Thyroid gland (tissue), 4 donors: ENCODE measurements around the gene SLC39A8. TPM values are rescaled to one million over a fixed set of nuclear protein-coding genes. Genes with fewer than 3 reads are reported as not detected.

Experiments
- DNase-seq, 2 donors: peaks; one replicate each; pipeline ENCODE4 v3.0.0-alpha.2; 2019
- H3K27ac ChIP-seq, 3 donors: fragments of 200-600 bp; sonication (generic); 1 replicate in 2 of 3; 2 replicates in 1 of 3; pipeline ENCODE4 v1.5.1; 2016 to 2019; ENCODE audit warnings: mild to moderate bottlenecking in 1 of 3, moderate library complexity in 1 of 3
- H3K27me3 ChIP-seq: fragments of 200-600 bp; sonication (generic); one replicate; pipeline ENCODE4 v1.5.1; 2019
- H3K36me3 ChIP-seq, 2 donors: fragments of 200-600 bp; sonication (generic); one replicate each; pipeline ENCODE4 v1.5.1; 2016 to 2019
- H3K4me1 ChIP-seq, 2 donors: fragments of 200-600 bp; sonication (generic); one replicate each; pipeline ENCODE4 v1.5.1; 2017 to 2019
- H3K4me3 ChIP-seq, 3 donors: fragments of 200-600 bp; sonication (generic); replicated peaks in 1 of 3; 1 replicate in 2 of 3; 2 replicates in 1 of 3; pipeline ENCODE4 v1.5.1; 2016; ENCODE audit warnings: mild to moderate bottlenecking in 1 of 3
- H3K9me3 ChIP-seq: fragments of 200-600 bp; sonication (generic); one replicate; pipeline ENCODE4 v1.5.1; 2017
- POLR2A ChIP-seq, 2 donors: fragments of 450-650 bp; IDR thresholded peaks; one replicate each; pipeline ENCODE4 v1.6.1; 2017; ENCODE audit warnings: antibody characterized with exemption in 2 of 2, mild to moderate bottlenecking in 2 of 2, moderate library complexity in 1 of 2
- WGBS, 2 donors: methylation state at CpG; one replicate each; pipeline ENCODE4 v1.1.5; 2017; 5-methylcytosine and 5-hydroxymethylcytosine counted together
- intact Hi-C: fragments of 100-400 bp; cut with DNase I; formaldehyde crosslinking; loops from one replicate; pipeline ENCODE4 v1.15.1; 2023
- small RNA-seq: library from RNA; depleted of rRNA; stranded (forward); fragments of <200 nt; gene quantifications from one replicate; pipeline ENCODE3, GENCODE V24; 2016
- total RNA-seq, 4 donors: library from RNA; depleted of rRNA; stranded (reverse); fragments of >200 nt; gene quantifications; one replicate each; pipeline ENCODE4 v1.2.3, GENCODE V29; 2016
- TF ChIP-seq, protein P1 (sequence below), 6 experiments: fragments of 200-600 bp in 3 of 6; fragments of 450-650 bp in 3 of 6; sonication (generic) in 3 of 6; IDR thresholded peaks; one replicate each; pipeline ENCODE4 v1.5.1; 2016 to 2019; ENCODE audit warnings: antibody characterized with exemption in 6 of 6, mild to moderate bottlenecking in 2 of 6, inconsistent platforms in 1 of 6, moderate library complexity in 1 of 6

SLC39A8 gene
- total RNA-seq, 4 donors from 2014 or later: 19.4 to 26.7 (median 23.9) TPM

DNA sequence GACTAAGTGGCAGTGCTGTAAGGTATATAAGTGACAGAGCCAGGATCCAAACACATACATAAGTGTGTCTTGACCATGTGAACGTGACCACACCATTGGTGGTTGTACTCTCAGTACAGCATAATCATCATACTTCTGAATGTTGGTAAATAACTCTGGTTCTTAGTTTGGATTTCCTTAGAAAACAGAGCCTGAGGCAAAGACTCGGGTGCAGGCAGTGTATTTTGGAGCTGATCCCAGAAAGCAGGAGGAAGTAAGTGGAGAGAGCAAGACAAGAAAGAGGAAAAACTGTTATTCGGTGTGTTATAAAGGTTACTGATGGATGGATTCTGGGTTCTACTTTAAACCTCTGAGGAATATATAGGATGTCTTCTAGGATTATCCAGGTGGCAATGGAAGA, 127.9 kb downstream of the SLC39A8 start:
- Histone ChIP-seq H3K27me3 (no peaks in the 10 kb centered on the region), H3K4me3 (no peak overlapping the region), H3K4me1 (no peaks in the 10 kb centered on the region), H3K27ac (no peak overlapping the region), H3K9me3 (no peaks in the 10 kb centered on the region), H3K36me3 (no peaks in the 10 kb centered on the region)
- no peak for TF ChIP-seq POLR2A (IDR thresholded peaks at IDR 0.05)
- intact Hi-C loops: no loop called here
- no peak for DNase-seq
- WGBS, 2 donors: 51 to 54% methylated on average over 3 of the region's 3 CpGs

DNA sequence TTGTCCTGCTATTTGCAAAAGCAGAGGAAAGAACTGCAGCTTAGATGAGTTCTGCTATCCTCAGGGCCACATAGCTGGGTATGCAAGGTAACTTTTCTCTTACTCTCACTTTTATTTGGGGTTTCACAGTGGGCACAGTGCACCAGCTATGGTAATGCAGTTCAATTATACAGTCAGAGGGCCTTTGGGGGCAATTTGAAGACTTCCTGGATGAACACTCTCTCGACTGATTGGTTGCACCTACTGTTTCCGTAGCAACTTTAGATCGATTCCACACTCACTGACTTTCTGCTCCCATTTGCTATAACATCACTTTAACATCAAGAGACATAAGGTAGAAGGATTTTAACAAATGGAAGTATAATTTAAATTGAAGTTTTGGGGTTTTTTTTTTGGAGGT, 128.6 kb downstream of the SLC39A8 start:
- H3K27ac ChIP-seq: no peak overlapping the region
- intact Hi-C loops: no loop called here
- no peaks in the 10 kb centered on the region for H3K4me1 ChIP-seq
- no peaks in the 10 kb centered on the region for H3K9me3 ChIP-seq
- no peaks in the 10 kb centered on the region for H3K36me3 ChIP-seq
- no peak for TF ChIP-seq POLR2A (IDR thresholded peaks at IDR 0.05)
- TF ChIP-seq, protein P1, sequence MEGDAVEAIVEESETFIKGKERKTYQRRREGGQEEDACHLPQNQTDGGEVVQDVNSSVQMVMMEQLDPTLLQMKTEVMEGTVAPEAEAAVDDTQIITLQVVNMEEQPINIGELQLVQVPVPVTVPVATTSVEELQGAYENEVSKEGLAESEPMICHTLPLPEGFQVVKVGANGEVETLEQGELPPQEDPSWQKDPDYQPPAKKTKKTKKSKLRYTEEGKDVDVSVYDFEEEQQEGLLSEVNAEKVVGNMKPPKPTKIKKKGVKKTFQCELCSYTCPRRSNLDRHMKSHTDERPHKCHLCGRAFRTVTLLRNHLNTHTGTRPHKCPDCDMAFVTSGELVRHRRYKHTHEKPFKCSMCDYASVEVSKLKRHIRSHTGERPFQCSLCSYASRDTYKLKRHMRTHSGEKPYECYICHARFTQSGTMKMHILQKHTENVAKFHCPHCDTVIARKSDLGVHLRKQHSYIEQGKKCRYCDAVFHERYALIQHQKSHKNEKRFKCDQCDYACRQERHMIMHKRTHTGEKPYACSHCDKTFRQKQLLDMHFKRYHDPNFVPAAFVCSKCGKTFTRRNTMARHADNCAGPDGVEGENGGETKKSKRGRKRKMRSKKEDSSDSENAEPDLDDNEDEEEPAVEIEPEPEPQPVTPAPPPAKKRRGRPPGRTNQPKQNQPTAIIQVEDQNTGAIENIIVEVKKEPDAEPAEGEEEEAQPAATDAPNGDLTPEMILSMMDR (IDR thresholded peaks at IDR 0.05): no peak
- DNase-seq: no peak
- no peaks in the 10 kb centered on the region for H3K27me3 ChIP-seq
- H3K4me3 ChIP-seq: no peak overlapping the region
- 87 to 89% methylated on average over 3 of the region's 3 CpGs for WGBS, 2 donors

DNA sequence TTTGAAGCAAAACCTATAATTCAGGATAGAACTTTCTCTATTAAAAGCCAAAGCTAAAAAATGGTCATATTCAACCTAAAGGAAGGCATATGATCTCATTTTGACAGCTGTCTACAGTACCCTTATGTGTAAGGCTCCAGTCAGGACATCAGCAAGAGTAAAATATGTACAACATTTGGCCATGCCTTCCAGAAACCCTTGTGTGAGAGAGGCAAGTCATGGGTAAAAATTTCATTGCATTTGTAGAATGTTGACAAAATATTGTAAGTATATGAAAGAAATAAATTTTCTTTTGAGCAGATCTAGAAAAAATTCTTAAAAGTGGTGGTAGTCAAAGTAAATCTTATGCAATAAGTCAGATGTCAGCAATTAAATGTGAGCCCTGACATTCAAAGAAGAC, 132.3 kb downstream of the SLC39A8 start:
- Histone ChIP-seq H3K4me3 (no peak overlapping the region), H3K9me3 (no peaks in the 10 kb centered on the region), H3K4me1 (no peaks in the 10 kb centered on the region), H3K36me3 (no peaks in the 10 kb centered on the region), H3K27ac (no peak overlapping the region), H3K27me3 (no peaks in the 10 kb centered on the region)
- DNase-seq: no peak
- no peak for TF ChIP-seq POLR2A (IDR thresholded peaks at IDR 0.05)
- TF ChIP-seq, protein P1 (IDR thresholded peaks at IDR 0.05): no peak
- intact Hi-C loops: no loop called here

Small RNA genes within 50 kb of the gene (small RNA-seq; reads per million reads assigned to genes)
- not detected for gene RN7SL728P

Other genes with a start within 250 kb of the SLC39A8 start
- 10 to 100 TPM; 33.5 to 50.0 (median 41.8) TPM for gene NFKB1, start 155.9 kb upstream of the SLC39A8 start, total RNA-seq